Astrocyte of the cerebellum (primary cell): ENCODE measurements around the gene UBE4B.

Experiments used
- DNase-seq: peaks from one replicate; pipeline ENCODE4 v3.0.0-alpha.2; 2011; ENCODE audit warnings: low read depth
- H3K4me3 ChIP-seq: 2 replicates; pipeline ENCODE4 v1.5.1; 2011; ENCODE audit warnings: mild to moderate bottlenecking, low read depth, low read length, moderate library complexity
- in situ Hi-C: cut with HindIII; loops from 2 replicates; pipeline ENCODE4 v1.10.0; 2017; ENCODE audit warnings: low sequenced_read_pairs
- TF ChIP-seq, protein P1 (sequence below): IDR thresholded peaks from 2 replicates; pipeline ENCODE4 v1.5.1; 2012; ENCODE audit warnings: low read length, low read depth, moderate library complexity, mild to moderate bottlenecking; ENCODE audit errors: missing control alignments

The UBE4B gene

DNA sequence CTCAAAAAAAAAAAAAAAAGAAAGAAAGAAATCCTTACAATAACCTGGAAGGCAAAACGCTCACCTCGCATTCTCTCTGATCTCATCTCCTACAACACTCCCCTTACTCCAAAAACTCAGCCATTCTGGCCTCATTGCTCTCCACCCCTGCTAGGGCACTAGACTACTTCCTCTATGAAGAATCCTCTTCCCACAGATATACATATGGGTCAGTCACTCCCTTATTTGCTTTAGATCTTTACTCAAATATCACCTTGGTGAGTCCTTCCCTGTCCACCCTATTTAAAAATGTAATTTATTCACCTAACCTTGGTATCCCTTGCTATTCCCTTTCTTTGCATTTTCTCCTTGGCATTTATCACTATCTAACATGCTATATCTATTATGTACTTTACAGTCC, 153.0 kb downstream of the UBE4B start:
- in situ Hi-C loops, result no loop called here
- H3K4me3 ChIP-seq, result no peak overlapping the region
- TF ChIP-seq, protein P1, sequence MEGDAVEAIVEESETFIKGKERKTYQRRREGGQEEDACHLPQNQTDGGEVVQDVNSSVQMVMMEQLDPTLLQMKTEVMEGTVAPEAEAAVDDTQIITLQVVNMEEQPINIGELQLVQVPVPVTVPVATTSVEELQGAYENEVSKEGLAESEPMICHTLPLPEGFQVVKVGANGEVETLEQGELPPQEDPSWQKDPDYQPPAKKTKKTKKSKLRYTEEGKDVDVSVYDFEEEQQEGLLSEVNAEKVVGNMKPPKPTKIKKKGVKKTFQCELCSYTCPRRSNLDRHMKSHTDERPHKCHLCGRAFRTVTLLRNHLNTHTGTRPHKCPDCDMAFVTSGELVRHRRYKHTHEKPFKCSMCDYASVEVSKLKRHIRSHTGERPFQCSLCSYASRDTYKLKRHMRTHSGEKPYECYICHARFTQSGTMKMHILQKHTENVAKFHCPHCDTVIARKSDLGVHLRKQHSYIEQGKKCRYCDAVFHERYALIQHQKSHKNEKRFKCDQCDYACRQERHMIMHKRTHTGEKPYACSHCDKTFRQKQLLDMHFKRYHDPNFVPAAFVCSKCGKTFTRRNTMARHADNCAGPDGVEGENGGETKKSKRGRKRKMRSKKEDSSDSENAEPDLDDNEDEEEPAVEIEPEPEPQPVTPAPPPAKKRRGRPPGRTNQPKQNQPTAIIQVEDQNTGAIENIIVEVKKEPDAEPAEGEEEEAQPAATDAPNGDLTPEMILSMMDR, result no peak
- DNase-seq, result no peak

DNA sequence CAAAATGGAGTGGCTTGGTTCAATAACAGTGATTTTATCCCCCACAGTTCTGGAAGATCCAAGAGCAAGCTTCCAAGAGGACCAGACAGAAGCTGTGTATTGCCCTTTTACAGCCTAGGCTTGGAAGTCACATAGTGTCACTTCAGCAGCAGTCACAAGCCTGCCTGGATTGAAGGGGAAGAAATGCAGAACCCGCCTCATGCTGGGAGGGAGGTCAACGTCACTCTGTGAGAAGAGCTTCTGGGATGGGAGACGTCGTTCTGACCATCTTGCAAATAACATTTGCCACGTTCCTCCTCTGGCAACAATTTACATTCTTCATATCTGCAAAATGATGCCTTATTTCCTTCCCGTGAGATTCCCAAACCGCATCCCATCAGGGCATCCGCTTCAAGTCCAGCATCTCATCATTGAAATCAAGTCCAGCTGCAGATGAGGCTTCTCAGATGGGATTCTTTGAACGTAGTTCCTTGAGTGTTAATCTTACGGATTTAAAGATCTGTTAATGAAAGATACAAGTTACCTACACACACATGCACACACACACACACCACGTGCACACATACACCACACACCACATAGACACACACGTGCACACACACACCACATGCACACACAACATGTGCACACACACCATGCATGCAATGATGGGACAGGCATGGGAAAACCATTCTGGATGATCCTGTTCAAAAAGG, 153.7 kb downstream of the UBE4B start:
- H3K4me3 ChIP-seq, result no peak overlapping the region
- in situ Hi-C loops, result no loop called here
- TF ChIP-seq, protein P1, result no peak
- no peak for DNase-seq

DNA sequence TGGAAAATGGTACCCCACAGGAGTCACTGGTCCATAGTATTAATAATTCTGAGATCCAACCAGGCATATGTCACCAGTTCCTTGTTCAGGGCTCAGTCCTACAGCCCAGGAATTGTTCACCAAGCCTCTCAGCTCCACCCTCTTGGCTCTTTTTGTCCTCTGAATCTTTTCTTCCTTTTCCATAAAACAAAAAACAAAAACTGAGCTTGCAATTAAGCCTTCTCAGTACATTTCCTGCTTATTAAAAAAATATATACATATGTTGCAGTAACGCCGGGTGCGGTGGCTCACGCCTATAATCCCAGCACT, 154.2 kb downstream of the UBE4B start:
- no peak overlapping the region for H3K4me3 ChIP-seq
- TF ChIP-seq, protein P1, result no peak
- in situ Hi-C loops, result no loop called here
- no peak for DNase-seq

DNA sequence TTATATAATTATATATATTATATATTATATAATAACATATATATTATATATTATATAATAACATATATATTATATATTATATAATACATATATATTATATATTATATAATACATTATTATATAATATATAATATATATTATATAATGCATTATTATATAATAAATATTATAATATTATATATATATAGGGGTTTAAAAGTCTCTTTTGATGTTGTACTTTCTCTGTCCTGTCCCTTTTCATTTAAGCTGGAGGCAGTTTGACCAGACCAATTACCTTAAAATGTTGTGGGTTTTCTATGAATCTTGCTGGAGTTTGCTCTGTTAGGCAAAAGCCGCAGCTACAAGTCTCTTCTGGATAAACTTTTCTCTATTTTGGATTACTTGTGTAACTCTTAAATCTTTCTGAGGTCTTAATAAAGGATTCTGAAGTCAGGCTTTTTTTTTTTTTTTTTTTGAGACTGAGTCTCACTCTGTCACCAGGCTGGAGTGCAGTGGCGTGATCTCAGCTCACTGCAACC, 155.4 kb downstream of the UBE4B start:
- TF ChIP-seq, protein P1, result no peak
- DNase-seq, result no peak
- H3K4me3 ChIP-seq, result no peak overlapping the region
- in situ Hi-C loops, result no loop called here

DNA sequence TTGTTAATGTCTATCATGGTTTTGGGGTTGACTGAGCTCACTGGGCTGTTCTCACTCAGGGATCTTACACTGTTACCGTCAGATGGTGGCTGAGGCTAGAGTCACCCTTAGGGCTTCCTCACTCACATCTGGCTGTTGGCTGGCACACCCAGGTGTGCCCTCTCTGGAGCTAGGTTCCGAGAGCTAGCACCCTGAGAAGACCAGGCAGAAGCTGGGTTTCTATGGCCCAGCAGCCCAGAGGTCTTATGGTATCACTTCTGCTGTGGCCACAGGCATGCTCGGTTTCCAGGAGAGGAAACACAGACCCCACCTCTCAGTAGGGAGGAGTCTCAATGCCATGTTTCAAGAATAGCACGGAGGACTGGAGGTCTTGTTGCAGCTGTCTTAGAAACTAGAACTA, 156.9 kb downstream of the UBE4B start:
- DNase-seq, result no peak
- TF ChIP-seq, protein P1, result no peak
- in situ Hi-C loops, result no loop called here
- H3K4me3 ChIP-seq, result no peak overlapping the region

DNA sequence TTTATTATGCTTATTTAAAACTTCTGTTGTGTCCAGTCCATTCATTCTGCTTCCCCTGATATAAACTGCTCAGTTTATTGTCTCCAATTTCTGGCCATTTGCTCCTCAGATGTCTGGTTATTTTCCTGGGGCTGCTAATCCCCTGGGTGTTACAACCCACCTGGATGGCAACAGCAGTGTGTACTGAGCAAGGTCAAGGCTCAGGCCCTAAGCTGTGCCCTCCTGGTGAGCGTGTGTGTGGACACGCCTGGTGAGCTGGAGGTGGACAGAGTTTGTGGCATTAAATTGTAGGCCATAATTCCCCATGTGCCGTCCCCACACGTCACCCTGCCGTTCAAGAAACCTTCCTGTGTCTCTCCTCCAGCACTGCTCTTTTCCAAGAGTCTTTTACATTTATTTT, 159.5 kb downstream of the UBE4B start:
- TF ChIP-seq, protein P1, result no peak
- in situ Hi-C loops, result no loop called here
- H3K4me3 ChIP-seq, result no peak overlapping the region
- DNase-seq, result no peak

DNA sequence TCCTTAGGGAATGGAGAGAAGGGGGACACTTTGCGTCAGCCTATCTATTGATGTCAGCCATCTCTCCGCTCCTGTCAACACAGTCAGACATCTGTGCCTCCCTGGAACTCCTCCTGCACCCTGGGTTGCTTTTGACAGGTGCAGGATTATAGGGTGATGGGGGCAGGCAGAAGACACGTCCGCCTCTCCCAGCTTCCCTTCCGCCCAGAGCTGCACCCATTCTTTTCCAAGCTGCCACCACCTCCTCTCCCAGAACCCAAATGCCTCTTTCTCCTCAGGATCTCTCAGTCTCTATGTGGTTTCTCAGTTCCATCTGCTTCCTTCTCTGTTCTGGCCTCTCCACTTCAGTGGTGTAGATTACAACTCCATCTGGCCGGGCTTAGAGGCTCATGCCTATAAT, 160.5 kb downstream of the UBE4B start:
- TF ChIP-seq, protein P1, result no peak
- DNase-seq, result no peak
- H3K4me3 ChIP-seq, result no peak overlapping the region
- in situ Hi-C loops, result no loop called here
